NCI-H446 (cell line): Measurements from ENCODE around the gene OXNAD1.
A peak's percentile ranks its signal among the peaks of the same experiment; 100 is the strongest.

Source experiments
- DNase-seq, 2 experiments: peaks; one replicate each; lab custom pipeline; 2025; lab: John Stamatoyannopoulos, UW

Gene OXNAD1

DNA sequence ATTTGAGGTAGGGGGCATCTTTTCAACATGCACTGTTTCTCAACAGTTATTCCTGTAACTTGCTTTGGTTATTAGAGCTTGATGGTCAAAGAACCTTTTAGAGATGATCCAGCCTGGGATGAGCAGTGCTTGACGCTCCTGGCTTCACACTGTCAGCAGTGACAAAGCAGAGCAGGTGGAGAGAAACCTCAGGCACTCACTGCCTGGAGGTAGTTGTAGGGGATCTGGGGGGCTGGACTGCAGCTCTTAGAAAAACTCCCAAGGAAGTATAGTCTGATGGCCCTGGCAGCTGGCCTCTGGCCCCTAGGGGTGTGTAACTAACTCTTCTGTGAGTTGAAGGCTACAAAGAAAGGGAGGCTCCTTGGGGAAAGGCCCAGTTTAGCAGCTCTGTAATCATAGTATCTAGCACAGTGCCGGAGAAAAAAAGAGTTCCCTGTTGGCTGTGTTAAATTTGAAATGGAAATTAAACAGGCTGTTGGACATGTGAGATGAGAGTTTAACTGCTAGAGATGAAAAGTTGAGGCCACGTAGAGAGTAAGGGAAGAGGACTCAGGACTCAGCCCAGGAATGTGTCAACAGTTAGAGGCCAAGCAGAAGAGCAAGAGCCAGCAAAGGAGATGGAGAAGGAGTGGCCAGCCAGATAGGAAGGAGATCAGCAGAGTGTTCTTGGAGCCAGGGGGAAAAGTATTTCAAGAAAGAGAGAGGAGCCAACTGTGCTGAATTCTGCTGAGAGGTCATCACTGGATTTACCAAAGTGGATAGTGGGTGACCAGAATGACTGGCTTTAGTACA is 14.2 kb downstream of the OXNAD1 start:
- no peak for DNase-seq

GRCh38 chr3:16280671-16281070 is 15.7 kb downstream of the OXNAD1 start:
- no peak for DNase-seq

DNA sequence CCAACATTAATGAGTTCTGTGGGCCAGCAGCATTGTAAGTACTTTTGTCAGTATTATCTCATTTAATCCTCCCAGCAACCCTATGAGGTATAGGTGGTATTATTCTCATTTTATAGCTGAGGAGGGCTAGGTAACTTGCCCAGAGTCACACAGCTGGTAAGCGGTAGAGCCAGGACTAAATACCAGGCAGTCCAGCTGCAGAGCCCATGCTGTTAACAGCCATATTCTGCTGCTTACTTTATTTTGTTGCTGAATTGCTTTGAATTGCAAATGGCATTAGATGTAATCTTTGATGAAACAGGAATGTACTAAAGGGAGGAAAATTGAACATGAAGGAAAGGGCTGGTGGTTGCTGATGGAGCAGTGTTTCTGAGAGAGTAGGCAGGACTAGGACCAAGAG is 19.6 kb downstream of the OXNAD1 start:
- DNase-seq: no peak

- DNase-seq: no peak
Measured at GRCh38 chr3:16286161-16286560, 21.1 kb downstream of the OXNAD1 start.

DNA sequence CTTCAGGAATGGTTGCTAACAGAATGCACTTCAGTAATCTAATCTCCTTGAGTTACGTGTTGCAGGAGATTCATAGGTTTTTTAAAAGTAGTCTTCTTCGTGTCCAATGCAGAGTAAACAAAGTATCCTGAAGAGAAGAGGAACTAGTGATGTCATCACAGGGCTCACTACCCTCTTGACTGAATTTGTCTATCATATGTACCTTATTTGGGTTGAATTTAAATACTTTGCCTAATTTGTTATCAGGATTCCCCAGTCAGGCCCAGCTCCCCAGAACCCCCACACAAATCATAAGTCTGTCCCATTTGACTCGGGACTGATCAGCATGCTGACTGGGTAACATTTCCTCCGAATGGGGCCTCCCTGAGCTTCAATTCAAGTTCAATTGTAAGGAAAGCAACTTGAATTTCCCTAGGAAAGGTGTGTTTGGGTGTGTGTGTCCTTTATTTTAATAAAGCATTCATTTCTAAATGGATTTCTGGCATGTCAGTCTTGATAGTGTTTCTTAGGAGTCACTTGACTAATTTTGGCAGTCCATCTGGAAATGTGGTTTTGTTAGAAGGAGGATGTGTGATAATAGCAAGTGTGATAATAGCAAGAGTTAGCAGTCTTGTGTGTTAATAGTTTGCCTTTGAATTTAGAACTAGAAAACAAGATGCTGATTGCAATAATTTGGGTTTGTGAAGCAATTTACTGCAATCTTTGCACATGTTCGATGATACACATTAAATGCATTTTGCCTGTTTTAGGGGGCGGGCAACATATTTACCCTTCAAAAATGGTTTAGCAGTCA is 21.9 kb downstream of the OXNAD1 start:
- DNase-seq: no peak

GRCh38 chr3:16288664-16289063 is 23.7 kb downstream of the OXNAD1 start:
- no peak for DNase-seq

DNA sequence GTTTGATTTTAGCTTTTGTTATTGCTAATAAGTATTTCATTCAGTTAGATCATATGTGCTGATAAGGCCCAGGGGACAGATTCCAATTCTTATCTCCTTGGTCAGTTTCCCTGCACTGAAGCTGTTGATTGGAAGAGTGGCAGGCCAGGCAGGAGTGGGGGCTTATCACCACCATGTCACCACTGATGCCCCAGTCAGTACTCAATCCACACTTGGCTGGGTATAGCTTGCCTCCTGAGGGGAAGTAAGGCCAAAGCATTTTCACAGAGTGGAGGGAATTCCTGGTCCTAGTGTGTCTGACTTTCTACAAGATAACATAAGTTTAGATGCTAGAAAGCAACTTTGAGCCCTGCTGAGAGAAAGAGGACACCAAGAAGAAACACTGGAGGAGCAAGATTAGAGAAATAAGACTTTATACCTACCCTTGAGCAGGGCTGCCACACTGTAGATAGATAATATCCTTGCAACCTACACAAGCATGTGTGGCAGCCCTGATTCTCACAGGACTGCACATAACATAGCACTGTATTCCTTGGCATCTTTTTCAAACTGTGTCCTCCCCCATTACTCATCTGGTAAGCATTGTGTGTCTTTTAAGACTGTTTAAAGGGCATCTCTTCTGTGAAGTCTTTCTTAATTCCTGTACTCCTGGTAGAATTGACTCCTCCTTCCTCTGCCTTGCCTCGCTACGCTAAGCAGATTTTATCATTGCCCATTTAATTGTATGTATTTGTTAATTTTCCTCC is 24.3 kb downstream of the OXNAD1 start:
- no peak for DNase-seq

- peak in 1 of 2 experiments; percentile 21 for DNase-seq
Measured at GRCh38 chr3:16290007-16290826, 25.2 kb downstream of the OXNAD1 start.

GRCh38 chr3:16290827-16291196 is 25.8 kb downstream of the OXNAD1 start:
- no peak for DNase-seq

GRCh38 chr3:16294844-16295243 is 29.8 kb downstream of the OXNAD1 start:
- no peak for DNase-seq

- no peak for DNase-seq
Measured at GRCh38 chr3:16295298-16295890, 30.4 kb downstream of the OXNAD1 start.

- DNase-seq: no peak
Measured at GRCh38 chr3:16297997-16298885, 33.2 kb downstream of the OXNAD1 start.

DNA sequence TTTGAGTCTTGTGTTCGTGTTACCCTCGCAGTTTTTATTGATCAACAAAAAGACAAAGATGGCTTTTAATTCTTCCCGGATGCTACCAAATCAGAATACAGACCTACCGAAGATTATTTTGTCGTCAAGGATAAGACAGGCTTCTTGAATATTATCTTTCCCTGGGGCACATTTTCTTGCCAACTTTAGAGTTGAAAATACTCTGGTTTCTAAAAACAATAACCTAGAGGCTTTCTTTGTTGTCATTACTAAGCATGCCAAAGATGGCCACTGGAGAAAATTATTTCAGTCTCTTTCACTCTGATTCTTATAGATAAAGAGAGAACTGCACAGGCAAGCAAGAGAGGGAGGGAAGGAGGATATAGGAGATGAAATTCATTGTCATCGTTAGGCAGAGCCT is 33.9 kb downstream of the OXNAD1 start:
- DNase-seq: no peak

GRCh38 chr3:16299746-16300145 is 34.7 kb downstream of the OXNAD1 start:
- no peak for DNase-seq

DNA sequence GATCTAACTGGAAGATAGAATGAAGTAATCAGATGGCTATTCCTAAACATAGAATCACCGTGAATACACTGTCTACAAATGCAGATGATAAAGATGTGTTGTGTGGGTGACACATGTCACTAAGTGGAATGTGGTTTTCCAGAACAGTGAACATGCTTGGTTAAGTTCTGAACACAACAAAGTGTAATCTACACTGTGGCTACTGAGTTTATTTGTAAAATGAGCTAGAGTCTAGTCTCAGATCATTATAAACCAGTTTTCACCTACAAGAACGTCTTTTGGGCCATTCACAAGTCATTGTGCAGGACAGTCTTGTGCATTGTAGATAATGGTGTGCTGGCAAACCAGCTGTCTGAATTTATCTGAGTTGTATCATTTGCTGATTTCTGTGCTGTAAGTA is 35.3 kb downstream of the OXNAD1 start:
- no peak for DNase-seq

- DNase-seq: no peak
Measured at GRCh38 chr3:16300881-16301359, 35.9 kb downstream of the OXNAD1 start.

DNA sequence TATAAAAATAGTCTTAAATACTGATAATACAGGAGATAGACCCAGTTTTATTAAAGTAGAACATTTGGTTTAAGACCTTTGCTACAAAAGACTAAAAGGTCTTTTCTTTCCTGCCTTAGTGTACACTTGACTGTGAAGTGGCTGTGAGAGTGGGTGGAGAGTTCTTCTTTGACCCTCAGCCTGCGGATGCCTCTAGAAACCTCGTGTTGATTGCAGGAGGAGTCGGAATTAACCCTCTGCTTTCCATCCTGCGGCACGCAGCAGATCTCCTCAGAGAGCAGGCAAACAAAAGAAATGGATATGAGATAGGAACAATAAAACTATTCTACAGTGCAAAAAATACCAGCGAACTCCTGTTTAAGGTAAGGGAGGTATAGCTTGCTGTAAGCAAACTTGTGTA is 36.5 kb downstream of the OXNAD1 start:
- DNase-seq: no peak

DNA sequence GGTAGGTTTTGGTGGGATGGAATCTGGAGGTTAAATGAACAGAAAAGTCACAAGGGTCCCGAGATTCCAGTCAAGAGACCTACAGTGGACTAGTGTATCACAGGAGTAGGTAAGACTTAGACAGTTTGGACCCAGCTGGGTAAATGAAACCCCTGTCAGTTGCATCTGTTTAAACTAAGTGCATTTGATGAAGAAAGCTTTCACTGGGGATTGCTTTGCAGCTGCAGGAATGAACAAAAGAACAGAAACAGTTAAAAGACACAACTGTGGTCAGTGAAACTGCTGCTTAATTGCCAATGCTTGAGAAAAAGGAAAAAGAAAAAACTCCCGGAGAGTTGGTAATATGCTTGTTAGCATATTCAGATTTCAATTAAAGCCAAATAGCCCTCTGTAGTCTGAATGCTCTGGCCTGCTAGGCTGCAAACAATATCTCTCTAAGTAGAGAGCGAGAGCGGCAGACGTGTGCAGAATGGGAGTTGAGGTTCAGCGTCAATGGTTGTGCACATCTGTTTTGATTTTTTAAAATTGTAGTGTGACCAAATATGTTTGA is 37.1 kb downstream of the OXNAD1 start:
- no peak for DNase-seq

DNA sequence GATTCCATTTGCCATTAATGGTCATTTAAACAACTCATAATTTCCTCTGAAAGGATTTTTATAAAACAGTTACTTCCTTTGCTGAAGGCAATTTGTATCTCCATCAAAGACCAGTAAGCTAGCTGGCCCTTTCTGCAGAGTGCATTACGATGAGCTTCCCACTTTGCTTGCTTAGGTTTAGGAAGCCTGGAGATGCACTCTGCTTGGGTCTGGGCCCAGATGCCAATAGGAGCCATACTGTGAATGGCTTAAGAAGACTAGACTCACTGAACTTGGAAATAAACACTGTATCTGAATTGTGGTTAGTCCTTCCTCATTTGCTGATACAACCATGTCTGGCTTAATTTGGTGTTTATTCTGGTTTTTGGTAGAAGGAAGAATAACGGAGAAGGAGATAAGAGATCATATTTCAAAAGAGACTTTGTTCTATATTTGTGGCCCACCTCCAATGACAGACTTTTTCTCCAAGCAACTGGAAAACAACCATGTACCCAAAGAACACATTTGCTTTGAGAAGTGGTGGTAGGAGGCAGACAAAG is 38.1 kb downstream of the OXNAD1 start:
- no peak for DNase-seq
